HG02571 (cell line): ENCODE results near the gene OR5D14.

ENCODE experiments used
- ATAC-seq: cut with Tn5 transposase; IDR thresholded peaks from one replicate; pipeline ENCODE4 v1.9.1; 2021; ENCODE audit warnings: mild to moderate bottlenecking, moderate library complexity; ENCODE audit not compliant: unreplicated experiment

The OR5D14 gene

GRCh38 chr11:55795256-55795655, at the start of gene OR5D14:
Gene OR5D14, plus strand, starts transcription at chr11:55795556. Its CDS starts 0 bp downstream, at chr11:55795556.
- ATAC-seq = no peak

- no peak for ATAC-seq
Observed at GRCh38 chr11:55773138-55773537, 22.2 kb upstream of the OR5D14 start, which contains the start of gene OR5D13. Gene OR5D13, plus strand, starts transcription at chr11:55773438. Its CDS starts 0 bp downstream, at chr11:55773438.

GRCh38 chr11:55791606-55792005, 3.8 kb upstream of the OR5D14 start:
- ATAC-seq = no peak

- no peak for ATAC-seq
Observed at GRCh38 chr11:55793321-55793720, 2.0 kb upstream of the OR5D14 start.

GRCh38 chr11:55806248-55806647, 10.9 kb downstream of the OR5D14 start:
- ATAC-seq = no peak

- ATAC-seq = no peak
Observed at GRCh38 chr11:55811067-55811466, 15.7 kb downstream of the OR5D14 start, which contains the start of gene OR5L1. Gene OR5L1, plus strand, starts transcription at chr11:55811367. Its CDS starts 100 bp downstream, at chr11:55811467.

GRCh38 chr11:55819330-55819729, 24.0 kb downstream of the OR5D14 start, which contains the start of gene OR5D18:
Gene OR5D18, plus strand, starts transcription at chr11:55819630. Its CDS starts 0 bp downstream, at chr11:55819630.
- no peak for ATAC-seq

GRCh38 chr11:55826919-55827318, 31.6 kb downstream of the OR5D14 start, which contains the start of gene OR5L2:
Gene OR5L2, plus strand, starts transcription at chr11:55827219. Its CDS starts 0 bp downstream, at chr11:55827219.
- no peak for ATAC-seq

GRCh38 chr11:55838452-55838851, 43.1 kb downstream of the OR5D14 start, which contains the start of gene OR5D16:
Gene OR5D16, plus strand, starts transcription at chr11:55838752. Its CDS starts 0 bp downstream, at chr11:55838752.
- no peak for ATAC-seq
